Measurements from ENCODE around the gene CFAP300. TPM values are rescaled to one million over a fixed set of nuclear protein-coding genes. Genes with fewer than 3 reads are reported as not detected.

Gene CFAP300
- total and polyA plus RNA-seq, 2 of the 8 experiments (the other 6 are each of a cell fraction or from before 2014, with no cell fraction given), result 2.1 to 2.8 TPM

- no peaks in the 10 kb centered on the region for H3K79me2 ChIP-seq (ENCODE audit: control insufficient read depth in 1 of 2, insufficient read depth in 2 of 2, low read length in 2 of 2)
- H3K14ac ChIP-seq (ENCODE audit: insufficient read length), result no peak overlapping the region
- H4K91ac ChIP-seq (replicated peaks; ENCODE audit: insufficient read length, low read length), result no peak overlapping the region
- no peak overlapping the region for H3K23ac ChIP-seq (ENCODE audit: insufficient read length)
- no peaks in the 10 kb centered on the region for H3K4me1 ChIP-seq (replicated peaks in 1 of 4; ENCODE audit: control insufficient read depth in 3 of 4, insufficient read depth in 4 of 4, low read length in 3 of 4)
- TF ChIP-seq TBP (IDR thresholded peaks at IDR 0.05; ENCODE audit: low read depth, low read length) (no peak), CHD1 (IDR thresholded peaks at IDR 0.05; ENCODE audit: low read depth, low read length) (no peak), ATF2 (IDR thresholded peaks at IDR 0.05; ENCODE audit: low read length) (no peak), SP1 (IDR thresholded peaks at IDR 0.05; ENCODE audit: low read depth, low read length) (no peak), JUND (IDR thresholded peaks at IDR 0.05; ENCODE audit: low read length) (no peak), BACH1 (IDR thresholded peaks at IDR 0.05; ENCODE audit: low read length) (no peak), SP4 (IDR thresholded peaks at IDR 0.05; ENCODE audit: low read length) (no peak), FOSL1 (IDR thresholded peaks at IDR 0.05; ENCODE audit: insufficient read depth, low read depth, low read length) (no peak), MAFK (IDR thresholded peaks at IDR 0.05; ENCODE audit: low read depth, low read length) (no peak)
- H3K79me1 ChIP-seq (ENCODE audit: low read depth, low read length), result no peaks in the 10 kb centered on the region
- ChIA-PET CTCF (ENCODE audit: partially characterized antibody) (interaction anchor here (1.4 kb wide), 1 partner anchor 10 kb away, joined by 3 read pairs; no protein-coding TSS in a partner anchor), POLR2A (ENCODE audit: partially characterized antibody) (no interaction called here)
- no peak overlapping the region for H2BK20ac ChIP-seq (ENCODE audit: low read length)
- no peaks in the 10 kb centered on the region for H3K36me3 ChIP-seq (ENCODE audit: control insufficient read depth in 2 of 4, insufficient read depth in 4 of 4, low read length in 3 of 4)
- H3K4me2 ChIP-seq (ENCODE audit: insufficient read depth in 1 of 2, low read depth in 2 of 2, low read length in 2 of 2), result no peak overlapping the region
- H2BK120ac ChIP-seq (replicated peaks; ENCODE audit: low read depth, low read length), result no peak overlapping the region
- H3K9me3 ChIP-seq (ENCODE audit: insufficient read depth in 2 of 2, low read depth in 1 of 2, low read length in 1 of 2), result no peaks in the 10 kb centered on the region
- H2BK5ac ChIP-seq (ENCODE audit: low read depth, low read length), result no peak overlapping the region
- no peak overlapping the region for H3K18ac ChIP-seq (ENCODE audit: extremely low read depth, low read length)
- no peak overlapping the region for H3K4me3 ChIP-seq (ENCODE audit: extremely low read depth in 1 of 4, insufficient read depth in 2 of 4, low read depth in 3 of 4, low read length in 4 of 4)
- H4K8ac ChIP-seq (ENCODE audit: extremely low read depth, insufficient read depth, low read length), result no peak overlapping the region
- H2BK15ac ChIP-seq (ENCODE audit: low read length), result no peak overlapping the region
- no peak overlapping the region for H2AFZ ChIP-seq (ENCODE audit: low read length)
- 93% methylated on average over 2 of the region's 2 CpGs; no CpG with 5 or more reads in 1 of the 2 experiments for WGBS, 2 experiments (ENCODE audit: extremely low coverage in 1 of 2, insufficient coverage in 1 of 2, insufficient read length in 1 of 2, insufficient replicate concordance in 2 of 2, low coverage in 1 of 2, low lambda C conversion rate in 2 of 2, missing lambda C conversion rate in 1 of 2)
- no peak overlapping the region for H3K9ac ChIP-seq (replicated peaks in 1 of 4; ENCODE audit: extremely low read depth in 1 of 4, low read depth in 3 of 4, low read length in 3 of 4)
- no peak overlapping the region for H3K4ac ChIP-seq (replicated peaks; ENCODE audit: insufficient read length, low read depth, low read length)
- H4K20me1 ChIP-seq (replicated peaks in 1 of 2; ENCODE audit: control insufficient read depth in 1 of 2, insufficient read depth in 2 of 2, low read length in 2 of 2), result no peaks in the 10 kb centered on the region
- no peak overlapping the region for H3K56ac ChIP-seq (replicated peaks; ENCODE audit: insufficient read length, low read depth, low read length)
- H3K27me3 ChIP-seq (replicated peaks in 1 of 4; ENCODE audit: control insufficient read depth in 3 of 4, extremely low read depth in 1 of 4, insufficient read depth in 3 of 4, low read length in 3 of 4), result no peaks in the 10 kb centered on the region
- DNase-seq (ENCODE audit: low read depth in 1 of 2, low spot score in 2 of 2) (no peak), FAIRE-seq (no peak)
- H2AK5ac ChIP-seq (ENCODE audit: low read depth, low read length), result no peak overlapping the region
- H4K5ac ChIP-seq (ENCODE audit: insufficient read length, low read depth, low read length), result no peak overlapping the region
- H2BK12ac ChIP-seq (ENCODE audit: low read depth, low read length), result no peak overlapping the region
- no peak overlapping the region for H3K27ac ChIP-seq (ENCODE audit: low read depth, low read length)
- no peaks in the 10 kb centered on the region for H3K23me2 ChIP-seq (ENCODE audit: low read depth, low read length)
Measured at GRCh38 chr11:102062106-102062505, 14.9 kb downstream of the CFAP300 start.

Data from H1 (cell line).